GM12891 (cell line): ENCODE measurements around the gene LCE5A.
"Not testable (repeated sequence)": the region's sequence is repeated elsewhere in the genome, so short reads cannot be mapped to it uniquely, and the experiment has no call there.

ENCODE experiments used
- DNase-seq: peaks from one replicate; pipeline ENCODE4 v3.0.0; 2011; ENCODE audit warnings: low spot score; ENCODE audit not compliant: insufficient read length
- FAIRE-seq: peaks from 2 replicates; lab custom pipeline; 2011; peaks lifted over from hg19 to GRCh38; lab: Jason Lieb, UNC
- PAX5 ChIP-seq: IDR thresholded peaks from 2 replicates; pipeline ENCODE4 v1.6.1; 2011; ENCODE audit warnings: low read length, moderate library complexity, mild to moderate bottlenecking; ENCODE audit not compliant: insufficient read depth, severe bottlenecking
- POLR2A ChIP-seq: IDR thresholded peaks from 2 replicates; pipeline ENCODE4 v1.6.1; 2011; ENCODE audit warnings: low read depth, low read length, control low read depth
- POLR2AphosphoS5 ChIP-seq: IDR thresholded peaks from 2 replicates; pipeline ENCODE4 v1.6.1; 2011; ENCODE audit warnings: low read depth, low read length, control low read depth
- POU2F2 ChIP-seq: IDR thresholded peaks from 2 replicates; pipeline ENCODE4 v1.6.1; 2011; ENCODE audit warnings: low read depth, mild to moderate bottlenecking, control low read depth, low read length, moderate library complexity
- SPI1 ChIP-seq: IDR thresholded peaks from 2 replicates; pipeline ENCODE4 v1.6.1; 2011; ENCODE audit warnings: low read depth, low read length, control low read depth
- TAF1 ChIP-seq: IDR thresholded peaks from 2 replicates; pipeline ENCODE4 v1.6.1; 2011; ENCODE audit warnings: low read depth, low read length, control low read depth

The LCE5A gene

DNA sequence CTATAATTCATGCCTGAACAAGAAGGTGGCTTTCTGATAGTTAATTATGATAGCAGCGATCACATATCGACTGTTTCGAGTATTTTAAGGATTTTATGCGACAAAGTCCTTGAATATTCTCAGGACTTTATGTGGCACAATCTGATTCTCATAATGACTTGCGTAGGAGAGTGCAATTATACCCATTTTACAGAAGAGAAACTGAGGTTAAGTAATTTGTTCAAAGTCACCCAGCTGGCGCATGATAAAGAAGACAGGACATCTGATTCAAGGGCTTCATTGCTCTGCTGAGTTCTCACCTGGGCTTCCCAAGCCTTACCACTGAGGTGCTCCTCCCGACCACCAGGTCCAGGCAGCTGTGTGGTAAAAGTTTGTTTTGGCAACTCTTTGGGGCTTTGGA is 5.5 kb downstream of the LCE5A start:
- FAIRE-seq (no peak), DNase-seq (no peak)
- TF ChIP-seq SPI1 (no peak), POLR2A (no peak)

DNA sequence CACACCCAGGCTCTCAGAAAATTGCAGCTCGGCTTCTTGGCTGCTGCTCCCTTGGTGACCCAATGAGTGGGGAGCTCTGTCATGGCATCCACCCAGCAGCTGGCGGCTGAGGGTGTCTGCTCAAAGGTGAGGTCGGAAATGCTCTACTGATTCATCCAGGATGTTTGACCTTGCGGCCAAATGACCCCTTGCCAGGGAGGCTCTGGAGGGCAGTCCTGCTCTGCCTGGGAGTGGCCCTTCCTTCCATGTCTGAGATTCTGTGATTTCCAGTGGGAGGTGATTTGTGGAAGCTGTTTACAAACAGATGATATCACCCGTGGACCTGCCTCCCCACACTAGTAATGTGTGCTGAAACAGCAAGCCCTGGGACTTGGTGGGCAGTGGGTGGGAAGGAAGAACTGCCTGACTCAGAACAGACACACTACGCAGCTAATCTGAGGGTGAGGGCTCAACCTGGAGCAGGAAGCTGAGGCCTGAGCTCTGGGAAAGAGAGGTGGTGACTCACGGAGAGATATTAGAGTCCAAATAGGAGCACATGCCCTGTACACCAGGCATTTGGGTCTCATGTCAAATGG is 6.7 kb downstream of the LCE5A start:
- TF ChIP-seq POLR2AphosphoS5 (no peak), PAX5 (no peak), SPI1 (no peak), TAF1 (no peak), POLR2A (no peak), POU2F2 (no peak)
- no peak for DNase-seq
- FAIRE-seq, result no peak

DNA sequence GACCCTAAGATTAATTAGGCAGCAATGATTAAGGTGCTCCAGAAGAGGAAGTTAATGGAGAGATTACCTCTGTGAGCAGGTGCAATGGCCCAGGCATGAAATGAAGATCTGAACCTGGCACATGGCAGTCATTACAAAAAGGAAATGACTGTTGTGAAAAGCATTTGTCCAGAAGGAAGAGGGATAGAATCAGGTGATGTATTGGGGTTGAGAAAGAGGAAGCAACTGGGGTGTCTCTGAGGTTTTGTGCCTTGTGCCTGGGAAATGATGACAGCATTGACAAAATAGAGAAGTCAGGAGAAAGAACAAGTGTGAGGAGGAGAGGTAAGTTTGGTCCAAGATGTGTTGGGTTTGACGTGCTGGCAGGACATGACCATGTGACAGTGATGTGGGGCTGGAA is 9.2 kb downstream of the LCE5A start:
- TF ChIP-seq PAX5 (no peak), TAF1 (no peak), POU2F2 (no peak), POLR2A (no peak), POLR2AphosphoS5 (no peak)
- no peak for FAIRE-seq
- no peak for DNase-seq

DNA sequence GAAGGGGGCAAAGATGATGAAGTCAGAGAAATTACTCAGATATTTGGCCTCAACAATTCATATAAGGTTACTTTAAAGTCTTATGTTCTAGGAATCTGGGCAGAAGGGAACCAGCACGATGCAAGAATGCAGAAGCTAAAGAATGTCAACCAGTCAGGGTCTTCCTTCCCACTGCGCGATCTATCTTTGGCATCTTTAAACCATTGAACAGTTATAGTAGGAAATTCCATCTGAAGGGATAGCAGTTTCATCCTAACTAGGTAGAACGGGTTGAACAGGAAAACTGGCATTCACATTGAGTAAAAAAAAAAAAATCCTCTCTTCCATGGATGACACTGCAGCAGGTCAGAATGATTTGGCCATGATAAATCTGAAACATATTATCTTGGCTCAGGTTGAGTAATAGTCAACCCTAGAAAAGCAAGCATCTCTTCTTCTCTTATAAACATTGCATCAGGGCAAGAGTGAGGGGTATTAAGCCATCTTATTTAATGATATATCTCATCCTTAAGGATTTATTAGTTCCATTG is 10.0 kb downstream of the LCE5A start:
- FAIRE-seq (no peak), DNase-seq (no peak)
- TF ChIP-seq POU2F2 (no peak), SPI1 (no peak), POLR2AphosphoS5 (no peak), PAX5 (no peak), POLR2A (no peak), TAF1 (no peak)

DNA sequence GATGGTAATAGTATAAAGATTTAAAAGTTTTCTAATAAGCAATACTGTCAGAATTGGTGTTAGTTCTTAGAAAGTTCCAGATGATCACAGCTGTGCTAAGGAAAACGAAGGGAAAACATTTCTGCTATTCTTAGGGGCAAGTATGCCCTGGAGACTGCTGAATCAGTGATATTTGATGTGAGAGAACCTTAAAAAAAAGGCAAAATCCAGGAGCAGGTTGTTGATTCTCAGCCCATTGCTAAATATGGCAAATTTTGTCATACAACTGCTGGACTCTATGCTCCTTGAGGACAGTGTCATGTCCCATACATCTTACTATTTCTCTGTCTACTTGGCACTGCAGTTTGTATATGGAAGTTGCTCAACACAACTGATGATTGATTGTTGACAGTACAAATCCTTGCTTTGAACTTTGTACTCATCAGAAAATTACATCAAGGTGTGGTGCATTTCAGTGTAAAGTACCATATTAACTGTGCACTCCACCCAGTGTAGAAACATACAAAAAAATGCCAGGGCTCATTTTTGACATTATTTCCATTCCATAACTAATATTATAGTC is 14.6 kb downstream of the LCE5A start:
- FAIRE-seq (no peak), DNase-seq (no peak)
- no peak for TF ChIP-seq PAX5
- TF ChIP-seq POLR2AphosphoS5, result no peak
- no peak for TF ChIP-seq POU2F2
- no peak for TF ChIP-seq TAF1
- no peak for TF ChIP-seq SPI1
- TF ChIP-seq POLR2A, result no peak

DNA sequence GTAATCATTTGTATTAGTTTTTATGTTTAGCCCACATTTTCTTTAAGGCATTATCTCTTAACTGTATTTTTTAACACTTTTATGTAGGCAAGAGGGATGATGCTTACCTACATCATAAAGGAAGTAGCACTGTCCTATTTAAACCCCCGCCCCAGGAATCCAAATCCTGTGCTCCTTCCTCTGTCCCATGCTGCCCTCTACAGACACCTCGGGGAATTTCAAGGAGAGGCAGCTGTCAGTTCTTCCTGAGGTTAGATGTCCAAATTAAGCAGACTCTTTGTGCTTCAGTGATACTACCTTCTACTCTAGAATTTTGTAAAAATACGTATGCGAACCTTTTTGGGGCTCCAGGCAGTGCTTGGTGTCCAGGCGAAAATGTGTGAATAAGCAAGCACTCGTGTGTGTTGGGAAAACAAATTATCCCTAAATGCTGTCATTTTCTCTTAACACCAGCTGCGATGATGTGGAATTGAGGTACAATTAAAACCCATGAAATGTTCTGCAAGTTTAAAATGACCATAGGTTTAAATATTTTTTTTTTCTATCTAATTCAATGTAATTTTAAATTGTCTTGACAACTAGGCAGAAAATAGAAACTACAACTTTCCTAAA is 22.8 kb downstream of the LCE5A start:
- no peak for DNase-seq

DNA sequence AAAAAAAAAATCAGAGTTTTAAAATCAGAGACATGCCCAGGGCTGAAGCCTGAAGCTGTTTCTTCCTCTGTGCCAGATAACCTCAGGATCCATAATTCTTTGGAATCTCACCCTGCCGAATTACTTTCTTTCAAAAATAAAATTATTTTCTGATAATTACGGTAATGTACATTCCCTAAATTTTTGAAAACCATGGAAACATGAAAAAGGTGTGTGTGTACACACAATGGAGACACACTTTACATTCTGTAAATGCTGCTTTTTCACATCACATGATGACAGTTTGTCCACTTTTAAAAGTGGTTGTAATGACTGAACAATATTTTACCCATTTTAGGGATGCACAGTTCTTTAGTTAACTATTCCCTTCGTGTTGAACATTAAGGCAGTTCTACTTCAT is 25.2 kb downstream of the LCE5A start:
- TF ChIP-seq POLR2AphosphoS5 (no peak), TAF1 (no peak), PAX5 (no peak), POLR2A (no peak), SPI1 (no peak), POU2F2 (no peak)
- FAIRE-seq (no peak), DNase-seq (no peak)

More for the DNA sequence above, 22.8 kb downstream of the LCE5A start:
- no peak for TF ChIP-seq POU2F2
- TF ChIP-seq PAX5, result no peak
- no peak for TF ChIP-seq TAF1
- TF ChIP-seq POLR2AphosphoS5, result no peak
- no peak for TF ChIP-seq SPI1
- no peak for TF ChIP-seq POLR2A
- FAIRE-seq, result no peak

DNA sequence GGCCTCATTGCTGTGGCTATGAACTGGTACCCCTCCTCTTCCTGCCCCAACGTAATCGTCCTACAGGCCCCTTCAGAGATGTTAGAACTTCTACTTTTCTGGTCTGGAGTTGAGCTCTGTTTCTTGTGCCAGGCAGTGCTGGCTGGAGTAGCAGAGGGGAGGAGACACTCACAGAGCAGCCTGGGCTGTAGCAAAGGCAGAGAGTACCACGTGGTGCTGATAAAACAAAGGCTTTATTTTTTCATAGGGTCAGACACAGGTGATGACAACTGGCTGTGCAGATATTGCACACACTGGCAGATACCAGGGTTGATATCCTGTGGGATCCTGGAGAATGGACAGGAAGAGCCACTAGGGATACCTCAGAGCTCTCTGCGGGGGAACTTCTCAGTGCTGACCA is 26.9 kb downstream of the LCE5A start:
- no peak for TF ChIP-seq PAX5
- TF ChIP-seq SPI1, result no peak
- TF ChIP-seq POLR2AphosphoS5, result no peak
- TF ChIP-seq POLR2A, result no peak
- no peak for TF ChIP-seq POU2F2
- no peak for TF ChIP-seq TAF1
- no peak for FAIRE-seq

DNA sequence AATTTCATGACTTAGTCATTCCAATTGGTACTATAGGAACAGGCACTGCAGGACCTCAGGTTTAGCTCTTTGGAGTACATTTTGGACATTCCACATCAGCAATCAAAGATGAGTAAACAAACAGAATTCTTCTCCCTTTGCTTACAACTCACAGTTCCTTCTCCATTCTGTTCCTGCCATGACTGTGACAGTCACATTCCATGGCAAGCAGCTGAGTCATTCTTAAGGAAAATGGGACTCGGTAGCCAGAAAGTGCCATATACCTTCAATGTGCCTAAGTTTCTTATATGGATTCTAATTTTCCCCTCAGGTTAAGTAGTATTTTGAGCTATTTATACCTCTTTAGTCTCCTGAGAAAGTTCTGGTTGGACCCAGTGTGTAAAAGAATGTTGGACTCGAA is 29.3 kb downstream of the LCE5A start:
- FAIRE-seq, result no peak
- TF ChIP-seq POLR2AphosphoS5, result no peak
- TF ChIP-seq POLR2A, result no peak
- TF ChIP-seq PAX5, result no peak
- TF ChIP-seq TAF1, result no peak
- no peak for TF ChIP-seq SPI1
- TF ChIP-seq POU2F2, result no peak
- DNase-seq, result no peak

More for the DNA sequence above, 26.9 kb downstream of the LCE5A start:
- no peak for DNase-seq

DNA sequence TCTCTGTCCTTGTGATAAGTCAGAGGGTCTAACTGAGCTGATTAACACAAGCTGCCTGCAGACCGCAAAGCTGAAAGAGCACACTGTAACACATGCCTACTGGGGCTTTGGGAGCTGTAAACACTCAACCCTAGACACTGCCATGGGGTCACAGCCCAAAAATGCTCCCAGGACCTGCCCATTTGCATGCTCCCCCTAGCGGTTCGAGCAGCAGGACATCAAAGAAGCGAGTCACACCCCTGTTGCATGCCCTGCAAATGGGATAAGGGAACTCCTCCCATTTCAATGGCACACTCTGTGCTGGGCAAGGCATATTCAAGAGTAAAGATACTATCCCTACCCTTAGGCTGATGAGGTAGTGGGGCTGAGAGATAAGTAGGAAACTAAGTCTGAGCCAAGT is 33.2 kb downstream of the LCE5A start:
- FAIRE-seq, result no peak
- TF ChIP-seq PAX5, result no peak
- no peak for TF ChIP-seq POLR2A
- TF ChIP-seq POLR2AphosphoS5, result no peak
- no peak for TF ChIP-seq TAF1
- TF ChIP-seq POU2F2, result no peak
- TF ChIP-seq SPI1, result no peak
- DNase-seq, result peak; percentile 12

DNA sequence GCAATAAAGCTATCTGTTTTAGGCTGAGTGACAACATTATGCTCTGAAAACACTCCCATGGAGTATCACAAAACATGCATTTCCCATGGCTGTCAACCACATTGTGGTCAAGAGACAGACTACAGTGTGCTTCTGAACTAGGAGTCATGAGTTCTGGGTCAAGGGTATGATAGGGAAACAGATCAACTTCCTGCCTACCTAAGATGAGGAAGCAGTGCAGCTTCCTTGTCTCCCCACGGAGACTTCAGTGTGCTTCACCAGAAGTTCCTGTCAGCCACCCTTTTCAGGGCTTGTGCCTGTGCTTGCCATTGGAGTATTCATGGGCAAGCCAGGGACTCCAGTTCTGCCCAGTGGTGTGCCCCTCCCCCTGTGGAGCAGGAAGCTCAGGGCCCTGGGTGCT is 36.1 kb downstream of the LCE5A start:
- FAIRE-seq, result no peak
- no peak for TF ChIP-seq PAX5
- TF ChIP-seq SPI1, result no peak
- no peak for DNase-seq

DNA sequence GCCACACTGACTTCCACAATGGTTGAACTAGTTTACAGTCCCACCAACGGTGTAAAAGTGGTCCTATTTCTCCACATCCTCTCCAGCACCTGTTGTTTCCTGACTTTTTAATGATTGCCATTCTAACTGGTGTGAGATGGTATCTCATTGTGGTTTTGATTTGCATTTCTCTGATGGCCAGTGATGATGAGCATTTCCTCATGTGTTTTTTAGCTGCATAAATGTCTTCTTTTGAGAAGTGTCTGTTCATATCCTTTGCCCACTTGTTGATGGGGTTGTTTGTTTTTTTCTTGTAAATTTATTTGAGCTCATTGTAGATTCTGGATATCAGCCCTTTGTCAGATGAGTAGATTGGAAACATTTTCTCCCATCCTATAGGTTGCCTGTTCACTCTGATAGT is 37.8 kb downstream of the LCE5A start:
- not testable (repeated sequence) for FAIRE-seq, DNase-seq
